ENCODE measurements around the gene SLC17A5. TPM values are rescaled to one million over a fixed set of nuclear protein-coding genes. Genes with fewer than 3 reads are reported as not detected.
A peak's percentile ranks its signal among the peaks of the same experiment; 100 is the strongest.
"Not testable (repeated sequence)": the region's sequence is repeated elsewhere in the genome, so short reads cannot be mapped to it uniquely, and the experiment has no call there.

The SLC17A5 gene
- total and polyA plus RNA-seq, 4 experiments from 2014 or later = 11.8 to 16.2 (median 14.1) TPM

DNA sequence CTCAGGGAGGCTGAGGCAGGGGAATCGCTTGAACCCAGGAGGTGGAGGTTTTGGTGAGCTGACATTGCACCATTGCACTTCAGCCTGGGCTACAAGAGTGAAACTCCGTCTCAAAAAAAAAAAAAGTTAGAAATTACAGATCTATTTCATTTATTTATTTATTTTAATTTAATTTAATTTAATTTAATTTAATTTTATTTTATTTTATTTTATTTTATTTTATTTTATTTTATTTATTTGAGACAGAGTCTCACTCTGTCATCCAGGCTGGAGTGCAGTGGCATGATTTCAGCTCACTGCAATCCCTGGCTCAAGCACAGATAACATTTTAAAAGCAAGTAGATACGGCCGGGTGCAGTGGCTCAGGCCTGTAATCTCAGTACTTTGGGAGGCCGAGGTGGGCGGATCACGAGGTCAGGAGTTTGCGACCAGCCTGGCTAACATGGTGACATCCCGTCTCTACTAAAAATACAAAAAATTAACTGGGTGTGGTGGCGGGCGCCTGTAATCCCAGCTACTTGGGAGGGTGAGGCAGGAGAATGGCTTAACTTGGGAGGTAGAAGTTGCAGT is 98.3 kb downstream of the SLC17A5 start:
- H3K27me3 ChIP-seq (ENCODE audit: insufficient read depth, low read length); intact Hi-C loops (cut with micrococcal nuclease); H3K4me1 Mint-ChIP-seq; H3K36me3 ChIP-seq (ENCODE audit: insufficient read depth, low read length); DNase-seq; H3K4me3 ChIP-seq (ENCODE audit: low read length in 2 of 2); H3K27ac ChIP-seq (ENCODE audit: low read depth, low read length); CTCF ChIA-PET (ENCODE audit: partially characterized antibody); H3K36me3 Mint-ChIP-seq; H3K4me3 Mint-ChIP-seq; H3K9me3 Mint-ChIP-seq; H3K9me3 ChIP-seq (ENCODE audit: control insufficient read depth in 1 of 2, low read length in 2 of 2); H3K27ac Mint-ChIP-seq; POLR2A ChIA-PET (ENCODE audit: partially characterized antibody); H3K27me3 Mint-ChIP-seq; H3K4me1 ChIP-seq (ENCODE audit: insufficient read depth, low read length): not testable (repeated sequence)

DNA sequence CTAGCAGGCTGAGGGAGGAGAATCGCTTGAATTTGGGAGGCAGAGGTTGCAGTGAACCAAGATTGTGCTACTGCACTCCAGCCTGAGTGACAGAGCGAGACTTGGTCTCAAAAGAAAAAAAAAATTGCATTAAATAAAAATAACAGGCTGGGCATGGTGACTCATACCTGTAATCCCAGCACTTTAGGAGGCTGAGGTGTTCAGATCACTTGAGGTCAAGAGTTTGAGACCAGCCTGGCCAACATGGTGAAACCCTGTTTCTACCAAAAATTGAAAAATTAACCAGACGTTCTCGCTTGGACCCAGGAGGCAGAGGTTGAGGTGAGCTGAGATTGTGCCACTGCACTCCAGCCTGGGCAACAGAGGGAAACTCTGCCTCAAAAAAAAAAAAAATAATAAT is 102.7 kb downstream of the SLC17A5 start:
- CTCF ChIA-PET (ENCODE audit: partially characterized antibody); H3K27me3 Mint-ChIP-seq; intact Hi-C loops (cut with micrococcal nuclease): not testable (repeated sequence)

DNA sequence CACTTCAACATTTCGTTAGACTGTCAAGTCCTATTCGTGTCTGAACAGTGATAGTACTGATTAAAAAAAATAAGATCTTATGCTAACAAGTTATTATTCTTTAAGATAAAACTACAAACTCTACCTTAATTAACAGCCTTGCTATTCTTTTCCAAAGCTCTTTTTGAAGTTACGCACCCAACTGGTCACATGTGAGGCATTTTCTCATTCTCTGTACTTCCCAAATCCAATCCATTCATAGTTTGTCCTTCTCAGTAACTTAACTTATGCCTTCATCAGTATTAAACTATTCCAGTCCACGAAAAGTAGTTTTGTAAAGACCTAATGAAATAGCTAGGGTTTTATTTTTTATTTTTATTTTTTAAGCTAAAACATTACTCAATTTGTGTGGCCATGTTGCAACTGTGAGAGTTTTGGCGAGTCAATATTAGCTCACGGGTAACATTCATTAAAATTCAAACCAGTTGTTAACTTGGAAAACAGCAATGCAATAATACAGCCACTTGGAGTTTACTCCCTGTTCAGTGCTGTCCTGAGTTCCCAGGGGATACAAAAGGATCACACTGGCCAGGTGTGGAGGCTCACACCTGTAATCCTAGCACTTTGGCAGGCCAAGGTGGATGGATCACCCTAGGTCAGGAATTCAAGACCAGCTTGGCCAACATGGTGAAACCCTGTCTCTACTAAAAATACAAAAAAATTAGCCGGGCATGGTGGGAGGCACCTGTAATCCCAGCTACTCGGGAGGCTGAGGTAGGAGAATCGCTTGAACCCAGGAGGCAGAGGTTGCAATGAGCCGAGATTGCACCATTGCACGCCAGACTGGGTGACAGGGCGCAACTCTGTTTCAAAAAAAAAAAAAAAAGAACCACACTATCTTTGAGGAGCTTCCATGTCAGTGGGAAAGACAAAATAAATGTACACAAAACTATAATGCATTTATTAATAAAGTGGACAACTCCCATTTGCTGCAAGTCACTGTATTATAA is 105.0 kb downstream of the SLC17A5 start:
- Histone ChIP-seq H3K9me3 (ENCODE audit: control insufficient read depth in 1 of 2, low read length in 2 of 2) (no peaks in the 10 kb centered on the region), H3K4me3 (ENCODE audit: low read length in 2 of 2) (no peak overlapping the region), H3K27me3 (ENCODE audit: insufficient read depth, low read length) (no peaks in the 10 kb centered on the region), H3K27ac (ENCODE audit: low read depth, low read length) (no peak overlapping the region), H3K4me1 (ENCODE audit: insufficient read depth, low read length) (no peaks in the 10 kb centered on the region), H3K36me3 (ENCODE audit: insufficient read depth, low read length) (no peaks in the 10 kb centered on the region)
- no peaks in the 10 kb centered on the region for H3K4me1 Mint-ChIP-seq
- H3K27ac Mint-ChIP-seq = no peak overlapping the region
- ChIA-PET POLR2A (ENCODE audit: partially characterized antibody) (interaction anchor here (0.6 to 1.6 kb wide), 2 partner anchors 27 to 157 kb away, joined by 3 to 7 read pairs; partner anchors contain the start of gene EEF1A1), CTCF (ENCODE audit: partially characterized antibody) (interaction anchor here (0.7 to 1.7 kb wide), 8 partner anchors 9 to 104 kb away, joined by 3 to 6 read pairs (median 4); no protein-coding TSS in a partner anchor)
- peaks cover 0 to 2% (median 0%) of the 10 kb centered on the region in 8 donors for H3K9me3 Mint-ChIP-seq
- intact Hi-C loops (cut with micrococcal nuclease) = no loop called here
- no peaks in the 10 kb centered on the region for H3K36me3 Mint-ChIP-seq
- no peak overlapping the region for H3K4me3 Mint-ChIP-seq
- no peak for DNase-seq
- no peaks in the 10 kb centered on the region for H3K27me3 Mint-ChIP-seq

More for the DNA sequence above, 102.7 kb downstream of the SLC17A5 start:
- H3K4me3 ChIP-seq (ENCODE audit: low read length in 2 of 2); POLR2A ChIA-PET (ENCODE audit: partially characterized antibody); H3K4me3 Mint-ChIP-seq; H3K9me3 Mint-ChIP-seq; H3K4me1 ChIP-seq (ENCODE audit: insufficient read depth, low read length); DNase-seq; H3K36me3 ChIP-seq (ENCODE audit: insufficient read depth, low read length); H3K4me1 Mint-ChIP-seq; H3K9me3 ChIP-seq (ENCODE audit: control insufficient read depth in 1 of 2, low read length in 2 of 2); H3K36me3 Mint-ChIP-seq; H3K27me3 ChIP-seq (ENCODE audit: insufficient read depth, low read length); H3K27ac ChIP-seq (ENCODE audit: low read depth, low read length): not testable (repeated sequence)
- H3K27ac Mint-ChIP-seq = peak overlapping the region in 1 of 7 donors; percentile 53

DNA sequence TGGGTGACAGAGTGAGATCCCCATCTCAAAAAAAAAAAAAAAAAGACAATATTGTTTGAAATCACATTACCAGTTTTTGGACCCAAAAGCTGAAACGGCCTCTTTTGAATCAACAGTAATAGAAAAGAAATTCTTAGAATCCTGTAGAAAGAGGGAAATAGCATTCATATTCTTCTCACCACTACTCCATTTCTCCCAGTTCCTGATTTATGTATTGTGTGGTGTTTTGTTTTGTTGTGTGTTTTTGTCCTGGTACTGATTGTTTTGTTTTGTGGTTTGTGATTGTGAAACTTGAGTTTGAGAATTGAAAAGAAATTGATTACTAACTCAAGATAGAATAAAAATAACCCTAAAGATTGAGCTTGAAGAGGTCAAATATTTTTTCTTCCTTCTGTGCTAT is 106.8 kb downstream of the SLC17A5 start:
- no peaks in the 10 kb centered on the region for H3K4me1 Mint-ChIP-seq
- H3K27ac Mint-ChIP-seq = peak overlapping the region in 1 of 7 donors; percentile 11
- H3K9me3 ChIP-seq (ENCODE audit: control insufficient read depth in 1 of 2, low read length in 2 of 2) = no peaks in the 10 kb centered on the region
- peaks cover 0 to 2% (median 0%) of the 10 kb centered on the region in 8 donors for H3K9me3 Mint-ChIP-seq
- H3K4me3 ChIP-seq (ENCODE audit: low read length in 2 of 2) = no peak overlapping the region
- no peaks in the 10 kb centered on the region for H3K4me1 ChIP-seq (ENCODE audit: insufficient read depth, low read length)
- intact Hi-C loops (cut with micrococcal nuclease) = no loop called here
- no peak overlapping the region for H3K4me3 Mint-ChIP-seq
- no peaks in the 10 kb centered on the region for H3K27me3 Mint-ChIP-seq
- no peaks in the 10 kb centered on the region for H3K36me3 ChIP-seq (ENCODE audit: insufficient read depth, low read length)
- no peak overlapping the region for H3K27ac ChIP-seq (ENCODE audit: low read depth, low read length)
- DNase-seq = no peak
- ChIA-PET CTCF (ENCODE audit: partially characterized antibody) (interaction anchor here (0.9 kb wide), 1 partner anchor 64 kb away, joined by 3 read pairs; no protein-coding TSS in a partner anchor), POLR2A (ENCODE audit: partially characterized antibody) (no interaction called here)
- H3K27me3 ChIP-seq (ENCODE audit: insufficient read depth, low read length) = no peaks in the 10 kb centered on the region
- H3K36me3 Mint-ChIP-seq = no peaks in the 10 kb centered on the region

Other genes with a start within 250 kb of the SLC17A5 start
- 10 to 100 TPM; 16.4 to 17.8 TPM for gene CGAS, start 201.7 kb downstream of the SLC17A5 start, total RNA-seq
- gene CGAS, start 201.7 kb downstream of the SLC17A5 start, polyA plus RNA-seq = 10 to 100 TPM in 1 of 2 donors, 1 to 10 TPM in 1; 6.4 to 19.9 TPM
- 10 to 100 TPM; 98.9 to 99.8 TPM for gene MTO1, start 192.3 kb downstream of the SLC17A5 start, total RNA-seq
- gene MTO1, start 192.3 kb downstream of the SLC17A5 start, polyA plus RNA-seq = 10 to 100 TPM; 31.7 to 40.9 TPM
- gene EEF1A1, start 133.0 kb downstream of the SLC17A5 start, total RNA-seq = over 10,000 TPM; 15,632 to 16,691 TPM
- gene EEF1A1, start 133.0 kb downstream of the SLC17A5 start, polyA plus RNA-seq = over 10,000 TPM; 10,358 to 12,185 TPM
- under 1 TPM; 0.89 to 0.96 TPM for gene CD109, start 42.2 kb upstream of the SLC17A5 start, total RNA-seq
- under 1 TPM; 0.10 to 0.17 TPM for gene CD109, start 42.2 kb upstream of the SLC17A5 start, polyA plus RNA-seq